Neural progenitor cell (in vitro differentiated cells): ENCODE data around the gene SLC5A5.

ENCODE experiments used
- CTCF ChIP-seq: fragments of 200-600 bp; sonication (generic); IDR thresholded peaks from 2 replicates; pipeline ENCODE4 v1.5.1; 2017; ENCODE audit warnings: antibody characterized with exemption, mild to moderate bottlenecking
- EZH2phosphoT487 ChIP-seq: fragments of 200-600 bp; sonication (generic); IDR thresholded peaks from 2 replicates; pipeline ENCODE4 v1.6.1; 2017; ENCODE audit warnings: antibody characterized with exemption

GRCh38 chr19:17860331-17860992 is 11.3 kb upstream of the SLC5A5 start:
- no peak for TF ChIP-seq CTCF
- no peak for TF ChIP-seq EZH2phosphoT487
